Thyroid gland (tissue), 4 donors: ENCODE results near the gene BTNL9.

ENCODE experiments used
- POLR2A ChIP-seq, 2 donors: fragments of 450-650 bp; IDR thresholded peaks; one replicate each; pipeline ENCODE4 v1.6.1; 2017; ENCODE audit warnings: antibody characterized with exemption in 2 of 2, mild to moderate bottlenecking in 2 of 2, moderate library complexity in 1 of 2
- TF ChIP-seq, protein P1 (sequence below), 6 experiments: fragments of 200-600 bp in 3 of 6; fragments of 450-650 bp in 3 of 6; sonication (generic) in 3 of 6; IDR thresholded peaks; one replicate each; pipeline ENCODE4 v1.5.1; 2016 to 2019; ENCODE audit warnings: antibody characterized with exemption in 6 of 6, mild to moderate bottlenecking in 2 of 6, inconsistent platforms in 1 of 6, moderate library complexity in 1 of 6

- TF ChIP-seq, protein P1, sequence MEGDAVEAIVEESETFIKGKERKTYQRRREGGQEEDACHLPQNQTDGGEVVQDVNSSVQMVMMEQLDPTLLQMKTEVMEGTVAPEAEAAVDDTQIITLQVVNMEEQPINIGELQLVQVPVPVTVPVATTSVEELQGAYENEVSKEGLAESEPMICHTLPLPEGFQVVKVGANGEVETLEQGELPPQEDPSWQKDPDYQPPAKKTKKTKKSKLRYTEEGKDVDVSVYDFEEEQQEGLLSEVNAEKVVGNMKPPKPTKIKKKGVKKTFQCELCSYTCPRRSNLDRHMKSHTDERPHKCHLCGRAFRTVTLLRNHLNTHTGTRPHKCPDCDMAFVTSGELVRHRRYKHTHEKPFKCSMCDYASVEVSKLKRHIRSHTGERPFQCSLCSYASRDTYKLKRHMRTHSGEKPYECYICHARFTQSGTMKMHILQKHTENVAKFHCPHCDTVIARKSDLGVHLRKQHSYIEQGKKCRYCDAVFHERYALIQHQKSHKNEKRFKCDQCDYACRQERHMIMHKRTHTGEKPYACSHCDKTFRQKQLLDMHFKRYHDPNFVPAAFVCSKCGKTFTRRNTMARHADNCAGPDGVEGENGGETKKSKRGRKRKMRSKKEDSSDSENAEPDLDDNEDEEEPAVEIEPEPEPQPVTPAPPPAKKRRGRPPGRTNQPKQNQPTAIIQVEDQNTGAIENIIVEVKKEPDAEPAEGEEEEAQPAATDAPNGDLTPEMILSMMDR (IDR thresholded peaks at IDR 0.05), result no peak
- no peak for TF ChIP-seq POLR2A (IDR thresholded peaks at IDR 0.05)
Observed at GRCh38 chr5:181024245-181025064, 15.6 kb upstream of the BTNL9 start.
